HepG2 (cell line): ENCODE data around the gene ADAMTSL4. TPM values are rescaled to one million over a fixed set of nuclear protein-coding genes. Genes with fewer than 3 reads are reported as not detected.

Source experiments
- FOXK1 ChIP-seq: sonication (generic); formaldehyde crosslinking; IDR thresholded peaks from 2 replicates; pipeline ENCODE4 v1.4.0; 2020; ENCODE audit warnings: low read depth, missing genetic modification reagents, borderline replicate concordance
- FOXK2 ChIP-seq: fragments of 450-650 bp; IDR thresholded peaks from 2 replicates; pipeline ENCODE4 v1.6.1; 2016
- KDM4B ChIP-seq: sonication (generic); formaldehyde crosslinking; IDR thresholded peaks from 2 replicates; pipeline ENCODE4 v1.4.0; 2020; ENCODE audit warnings: missing genetic modification reagents
- KLF11 ChIP-seq: IDR thresholded peaks from 2 replicates; pipeline ENCODE4 v1.6.1; 2016; ENCODE audit warnings: missing compliant biosample characterization
- KLF6 ChIP-seq: IDR thresholded peaks from 2 replicates; pipeline ENCODE4 v1.8.0; 2016; ENCODE audit warnings: missing biosample characterization, missing genetic modification reagents
- NFATC3 ChIP-seq: sonication (generic); formaldehyde crosslinking; IDR thresholded peaks from 2 replicates; pipeline ENCODE4 v1.5.1; 2020; ENCODE audit warnings: mild to moderate bottlenecking, missing genetic modification reagents
- POGK ChIP-seq: sonication (generic); formaldehyde crosslinking; conservative IDR thresholded peaks from 2 replicates; pipeline ENCODE4 v1.8.0; 2022; ENCODE audit warnings: mild to moderate bottlenecking, moderate library complexity, missing genetic modification reagents
- SRSF4 ChIP-seq: fragments of 200-400 bp; formaldehyde crosslinking; IDR thresholded peaks from one replicate; pipeline ENCODE4 v1.6.1; 2018; ENCODE audit warnings: mild to moderate bottlenecking, low read depth, low read length, moderate library complexity; ENCODE audit not compliant: poor library complexity, severe bottlenecking
- TFAP4 ChIP-seq: sonication (generic); IDR thresholded peaks from 2 replicates; pipeline ENCODE4 v1.6.1; 2016; ENCODE audit warnings: low read depth, borderline replicate concordance
- TIGD3 ChIP-seq: sonication (generic); formaldehyde crosslinking; IDR thresholded peaks from 2 replicates; pipeline ENCODE4 v1.5.1; 2020; ENCODE audit warnings: mild to moderate bottlenecking, missing genetic modification reagents, borderline replicate concordance
- ZIK1 ChIP-seq: sonication (generic); formaldehyde crosslinking; IDR thresholded peaks from 2 replicates; pipeline ENCODE4 v1.5.0; 2020; ENCODE audit warnings: mild to moderate bottlenecking, low read depth, missing genetic modification reagents, borderline replicate concordance
- ZNF121 ChIP-seq: sonication (generic); formaldehyde crosslinking; IDR thresholded peaks from 2 replicates; pipeline ENCODE4 v1.5.0; 2020; ENCODE audit warnings: mild to moderate bottlenecking, missing genetic modification reagents
- ZNF3 ChIP-seq: IDR thresholded peaks from 2 replicates; pipeline ENCODE4 v1.7.0; 2017; ENCODE audit warnings: inconsistent platforms
- ZNF326 ChIP-seq: sonication (generic); formaldehyde crosslinking; IDR thresholded peaks from 2 replicates; pipeline ENCODE4 v1.4.0; 2020; ENCODE audit warnings: missing genetic modification reagents, borderline replicate concordance
- ZNF543 ChIP-seq: sonication (generic); formaldehyde crosslinking; IDR thresholded peaks from 2 replicates; pipeline ENCODE4 v1.4.0; 2020; ENCODE audit warnings: mild to moderate bottlenecking, missing genetic modification reagents
- ZNF549 ChIP-seq: sonication (generic); formaldehyde crosslinking; IDR thresholded peaks from 2 replicates; pipeline ENCODE4 v1.5.0; 2020; ENCODE audit warnings: missing genetic modification reagents
- ZNF883 ChIP-seq: sonication (generic); formaldehyde crosslinking; IDR thresholded peaks from 2 replicates; pipeline ENCODE4 v1.5.1; 2020; ENCODE audit warnings: mild to moderate bottlenecking, missing genetic modification reagents; ENCODE audit errors: not compliant biosample characterization
- ZSCAN12 ChIP-seq: sonication (generic); formaldehyde crosslinking; IDR thresholded peaks from 2 replicates; pipeline ENCODE4 v1.9.0; 2021; ENCODE audit warnings: mild to moderate bottlenecking, missing genetic modification reagents
- ZSCAN21 ChIP-seq: sonication (generic); formaldehyde crosslinking; IDR thresholded peaks from 2 replicates; pipeline ENCODE4 v1.8.0; 2022; ENCODE audit warnings: mild to moderate bottlenecking, missing genetic modification reagents, moderate library complexity, borderline replicate concordance
- ZSCAN31 ChIP-seq: sonication (generic); formaldehyde crosslinking; IDR thresholded peaks from 2 replicates; pipeline ENCODE4 v1.5.0; 2020; ENCODE audit warnings: low read depth, mild to moderate bottlenecking, missing genetic modification reagents
- polyA plus RNA-seq, 8 experiments: library from polyadenylated mRNA; depleted of rRNA in 3 of 8; stranded (reverse) in 7 of 8; unstranded in 1 of 8; fragments of >200 nt; fragmentation: Illumina TruSeq in 4 of 8; extraction: Trizol in 4 of 8; gene quantifications; 2 replicates each; pipeline versions ENCODE4 v1.2.1 to v1.2.3, GENCODE V29; 2011 to 2016; ENCODE audit warnings: low read depth in 4 of 8, missing spikeins in 1 of 8, mixed read lengths in 1 of 8; ENCODE audit not compliant: insufficient read depth in 1 of 8
- total RNA-seq, 5 experiments: library from RNA; depleted of rRNA; stranded (reverse); fragments of >200 nt; fragmentation: Illumina TruSeq; extraction: Trizol; gene quantifications; 2 replicates each; pipeline ENCODE4 v1.2.3, GENCODE V29; 2016; ENCODE audit warnings: low read depth in 1 of 5

Gene ADAMTSL4
- total and polyA plus RNA-seq, 2 of the 13 experiments (the other 11 are each of a cell fraction or from before 2014, with no cell fraction given): 3.9 to 16.4 TPM

GRCh38 chr1:150579110-150579944 lies 30.1 kb downstream of the ADAMTSL4 start, which contains the start of gene MCL1 (continued):
- TF ChIP-seq ZSCAN21: peak; percentile 39; the same call in 1 of the 2 replicates
- TF ChIP-seq KLF11 (CRISPR knock-in tag): no peak; the same call in none of the 2 replicates
- no peak for TF ChIP-seq FOXK1
- TF ChIP-seq SRSF4: peak; percentile 66
- 0 out of 2 replicates have a peak, but pooled peaks have one; percentile 23 for TF ChIP-seq ZNF543 (CRISPR knock-in tag)
- peak; percentile 55 for TF ChIP-seq ZNF883 (CRISPR knock-in tag)
- TF ChIP-seq TIGD3 (CRISPR knock-in tag): no peak
- no peak for TF ChIP-seq ZNF549 (CRISPR knock-in tag)
- peak; percentile 40; the same call in 1 of the 2 replicates for TF ChIP-seq POGK (CRISPR knock-in tag)
- 0 out of 2 replicates have a peak, but pooled peaks have one; percentile 44 for TF ChIP-seq KDM4B
- no peak for TF ChIP-seq FOXK2
- peak; percentile 90 for TF ChIP-seq KLF6 (CRISPR knock-in tag)
- TF ChIP-seq ZNF3 (CRISPR knock-in tag): no peak
- no peak for TF ChIP-seq ZSCAN12
- TF ChIP-seq ZIK1 (CRISPR knock-in tag): no peak; the same call in 1 of the 2 replicates
- no peak; the same call in 1 of the 2 replicates for TF ChIP-seq NFATC3
- no peak for TF ChIP-seq ZNF121 (CRISPR knock-in tag)
- TF ChIP-seq TFAP4: peak; percentile 28; the same call in 1 of the 2 replicates
- no peak for TF ChIP-seq ZNF326 (CRISPR knock-in tag)
- peak; percentile 41; the same call in 1 of the 2 replicates for TF ChIP-seq ZSCAN31 (CRISPR knock-in tag)
